Coronary artery (tissue), 2 donors: ENCODE data around the gene PAFAH2.

Source experiments
- DNase-seq: peaks from one replicate; pipeline ENCODE4 v3.0.0-alpha.2; 2017; ENCODE audit warnings: low spot score
- H3K27ac ChIP-seq, 2 donors: fragments of 200-600 bp; sonication (generic); one replicate each; pipeline ENCODE4 v1.5.1; 2016 to 2019
- H3K4me3 ChIP-seq: fragments of 200-600 bp; sonication (generic); 2 replicates; pipeline ENCODE4 v1.5.1; 2016; ENCODE audit warnings: mild to moderate bottlenecking, moderate library complexity
- TF ChIP-seq, protein P1 (sequence below): fragments of 200-600 bp; sonication (generic); IDR thresholded peaks from one replicate; pipeline ENCODE4 v1.5.1; 2019; ENCODE audit warnings: antibody characterized with exemption

Gene PAFAH2

DNA sequence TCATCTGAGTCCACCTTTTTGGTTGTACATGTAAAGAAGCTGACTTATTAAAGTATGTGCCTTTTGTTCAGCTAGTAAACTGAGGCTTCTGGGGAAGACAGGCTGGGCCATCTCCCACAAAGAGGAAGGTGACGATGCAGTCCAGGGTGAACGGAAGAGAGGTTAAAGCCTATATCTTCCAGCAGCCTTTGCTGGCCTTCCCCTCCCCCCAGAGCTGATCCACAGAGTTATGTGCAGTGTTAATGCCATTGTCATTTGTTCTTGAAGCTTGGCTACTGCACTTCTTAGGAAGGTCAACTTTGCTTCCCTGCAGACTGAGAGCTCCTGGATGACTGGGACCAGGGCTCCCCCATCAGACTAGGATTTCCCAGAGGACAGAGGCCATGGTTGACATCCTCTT lies 45.9 kb upstream of the PAFAH2 start:
- TF ChIP-seq, protein P1, sequence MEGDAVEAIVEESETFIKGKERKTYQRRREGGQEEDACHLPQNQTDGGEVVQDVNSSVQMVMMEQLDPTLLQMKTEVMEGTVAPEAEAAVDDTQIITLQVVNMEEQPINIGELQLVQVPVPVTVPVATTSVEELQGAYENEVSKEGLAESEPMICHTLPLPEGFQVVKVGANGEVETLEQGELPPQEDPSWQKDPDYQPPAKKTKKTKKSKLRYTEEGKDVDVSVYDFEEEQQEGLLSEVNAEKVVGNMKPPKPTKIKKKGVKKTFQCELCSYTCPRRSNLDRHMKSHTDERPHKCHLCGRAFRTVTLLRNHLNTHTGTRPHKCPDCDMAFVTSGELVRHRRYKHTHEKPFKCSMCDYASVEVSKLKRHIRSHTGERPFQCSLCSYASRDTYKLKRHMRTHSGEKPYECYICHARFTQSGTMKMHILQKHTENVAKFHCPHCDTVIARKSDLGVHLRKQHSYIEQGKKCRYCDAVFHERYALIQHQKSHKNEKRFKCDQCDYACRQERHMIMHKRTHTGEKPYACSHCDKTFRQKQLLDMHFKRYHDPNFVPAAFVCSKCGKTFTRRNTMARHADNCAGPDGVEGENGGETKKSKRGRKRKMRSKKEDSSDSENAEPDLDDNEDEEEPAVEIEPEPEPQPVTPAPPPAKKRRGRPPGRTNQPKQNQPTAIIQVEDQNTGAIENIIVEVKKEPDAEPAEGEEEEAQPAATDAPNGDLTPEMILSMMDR = no peak
- Histone ChIP-seq H3K27ac (no peak overlapping the region), H3K4me3 (no peak overlapping the region)
- DNase-seq = no peak

DNA sequence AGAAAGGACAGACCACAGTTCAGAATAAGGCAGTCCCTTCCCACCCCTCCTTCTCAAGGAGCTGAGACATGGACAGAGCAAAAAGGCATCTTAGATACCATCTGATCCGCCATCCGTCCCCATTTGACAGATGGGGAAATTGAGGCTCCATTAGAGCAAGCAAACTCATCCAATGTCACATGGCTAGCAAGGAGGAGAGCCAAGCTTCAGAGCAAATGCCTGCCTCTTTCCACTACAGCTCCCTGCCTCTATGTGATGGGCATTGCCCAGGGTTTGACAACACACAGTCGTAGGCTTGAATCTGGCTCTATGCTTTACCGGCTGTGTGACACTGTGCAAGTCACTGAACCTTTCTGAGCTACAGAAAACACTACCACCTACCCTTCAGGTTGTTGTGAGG lies 44.1 kb upstream of the PAFAH2 start:
- TF ChIP-seq, protein P1 = no peak
- DNase-seq = no peak
- Histone ChIP-seq H3K27ac (no peak overlapping the region), H3K4me3 (no peak overlapping the region)

DNA sequence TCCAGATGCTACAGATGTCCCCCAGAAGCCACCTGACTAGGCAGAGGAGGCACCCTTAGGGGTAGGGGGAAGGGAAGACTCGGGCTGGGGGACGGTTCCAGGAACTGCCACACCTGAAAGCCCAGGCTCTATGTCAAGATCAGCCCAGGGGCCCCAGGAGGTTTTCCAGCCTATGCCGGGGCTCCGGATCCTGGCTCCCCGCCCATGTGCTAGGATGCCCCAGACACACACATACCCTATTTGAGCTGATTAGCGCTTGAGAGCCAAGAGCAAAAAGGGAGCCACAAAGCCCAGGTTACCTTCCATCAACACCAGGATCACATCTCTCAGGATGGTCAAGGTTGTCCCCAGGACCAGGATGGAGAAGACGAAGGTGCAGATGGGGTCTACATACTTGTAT lies 43.5 kb upstream of the PAFAH2 start:
- no peak overlapping the region for H3K4me3 ChIP-seq
- H3K27ac ChIP-seq = no peak overlapping the region
- TF ChIP-seq, protein P1 = no peak
- DNase-seq = no peak

DNA sequence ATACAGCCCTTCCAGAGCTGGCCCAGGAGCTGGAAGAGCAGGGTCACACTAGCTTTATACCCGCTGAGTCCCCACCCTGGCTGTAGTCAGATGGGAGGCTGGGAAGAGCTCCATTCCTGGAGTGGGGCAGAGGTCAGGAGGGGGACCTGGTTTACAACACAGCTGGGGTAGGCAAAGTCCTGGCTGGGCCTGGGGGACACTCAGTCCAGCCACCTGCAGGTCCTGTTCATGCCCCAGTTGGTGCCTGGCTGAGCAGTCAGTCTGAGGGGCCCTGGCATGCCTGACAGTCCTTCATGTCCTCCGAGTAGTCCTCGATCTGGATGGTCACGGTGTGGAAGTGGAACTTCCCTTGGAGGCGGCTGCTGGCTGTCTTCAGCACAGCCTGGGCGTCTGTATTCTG lies 41.0 kb upstream of the PAFAH2 start:
- TF ChIP-seq, protein P1 = no peak
- Histone ChIP-seq H3K4me3 (no peak overlapping the region), H3K27ac (no peak overlapping the region)
- no peak for DNase-seq

DNA sequence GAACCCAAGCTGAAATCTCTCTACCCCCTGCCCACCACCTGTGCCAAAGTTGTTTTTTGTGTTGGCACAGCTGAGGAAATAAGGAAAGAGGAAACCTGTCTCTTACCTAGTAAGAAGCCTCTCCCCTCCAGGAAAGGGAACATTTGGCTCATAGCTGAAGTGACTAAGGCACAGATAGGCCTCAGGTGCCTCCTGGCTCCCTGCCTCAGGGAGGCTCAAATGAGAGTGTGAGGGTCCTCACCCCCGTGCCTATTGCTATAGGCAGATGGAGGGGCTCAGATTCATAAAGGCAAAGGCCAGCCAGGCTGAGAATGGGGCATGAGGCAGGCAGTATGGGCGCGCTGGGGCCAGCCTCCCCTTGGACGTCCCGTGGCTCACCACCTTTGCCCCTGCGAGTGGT lies 40.6 kb upstream of the PAFAH2 start:
- DNase-seq = no peak
- Histone ChIP-seq H3K4me3 (no peak overlapping the region), H3K27ac (no peak overlapping the region)
- TF ChIP-seq, protein P1 = no peak

DNA sequence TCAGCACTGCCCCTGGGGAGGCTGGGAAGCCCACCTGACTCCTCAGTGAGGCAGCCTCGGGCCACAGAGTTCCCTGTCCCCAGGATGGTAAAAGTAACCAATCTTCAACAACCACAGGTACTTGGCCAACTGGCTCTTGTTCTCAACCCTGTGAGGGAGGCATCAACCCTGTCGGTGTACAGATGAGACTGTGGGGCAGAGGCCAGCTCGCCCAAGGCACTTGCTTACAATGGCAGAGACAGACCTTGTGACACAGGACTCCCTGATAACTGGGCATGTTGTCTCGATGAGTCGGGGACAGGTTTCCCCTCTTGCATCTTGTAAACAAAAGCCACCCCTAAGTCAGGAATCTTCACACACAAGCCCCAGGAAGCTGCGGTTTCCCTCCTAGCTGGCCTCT lies 40.0 kb upstream of the PAFAH2 start:
- DNase-seq = no peak
- TF ChIP-seq, protein P1 = no peak
- Histone ChIP-seq H3K27ac (no peak overlapping the region), H3K4me3 (no peak overlapping the region)

DNA sequence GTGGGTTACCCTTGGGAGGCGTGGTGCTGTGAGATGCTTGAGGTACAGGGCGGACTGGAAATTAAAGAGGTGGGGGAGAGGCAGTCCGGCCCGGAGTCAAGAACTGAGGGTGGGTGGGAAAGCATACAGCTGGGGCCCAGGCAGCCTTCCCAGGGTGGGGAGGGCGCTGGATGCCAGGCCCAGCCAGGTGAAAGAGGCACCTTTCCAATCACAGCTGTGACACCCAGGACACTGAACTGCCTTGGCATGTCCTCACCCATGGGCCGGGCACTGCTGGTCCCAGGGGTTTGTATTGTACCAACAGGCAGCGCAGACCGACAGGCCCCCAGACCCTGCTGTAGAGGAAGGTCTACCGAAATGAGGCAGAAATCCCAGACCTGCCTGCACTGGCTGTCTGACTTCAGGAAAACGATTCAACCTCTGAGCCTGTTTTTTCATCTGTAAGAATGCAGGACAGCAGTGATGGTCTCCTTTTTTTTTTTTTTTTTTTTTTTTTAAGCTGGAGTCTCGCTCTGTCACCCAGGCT lies 39.0 kb upstream of the PAFAH2 start:
- no peak for DNase-seq
- TF ChIP-seq, protein P1 = no peak
- H3K4me3 ChIP-seq = no peak overlapping the region
- H3K27ac ChIP-seq = no peak overlapping the region
